Fibroblast of the aortic adventitia (primary cell): ENCODE results near the gene ANK2. TPM values are rescaled to one million over a fixed set of nuclear protein-coding genes. Genes with fewer than 3 reads are reported as not detected.

Experiments
- DNase-seq: peaks from one replicate; pipeline ENCODE4 v3.0.0-alpha.2; 2010; ENCODE audit warnings: low read depth
- H3K4me3 ChIP-seq: 2 replicates; pipeline ENCODE4 v1.5.1; 2011; ENCODE audit warnings: low read depth, mild to moderate bottlenecking, control low read depth, low read length, moderate library complexity
- total RNA-seq: library from RNA; depleted of rRNA; stranded (reverse); fragments of >200 nt; gene quantifications from 2 replicates; pipeline ENCODE4 v1.2.3, GENCODE V29; 2012; ENCODE audit warnings: low replicate concordance
- TF ChIP-seq, protein P1 (sequence below): IDR thresholded peaks from 2 replicates; pipeline ENCODE4 v1.5.1; 2011; ENCODE audit warnings: mild to moderate bottlenecking, low read length, control low read depth, inconsistent platforms; ENCODE audit not compliant: insufficient read depth

ANK2 gene
- total RNA-seq, 1 donor, result 200 TPM

DNA sequence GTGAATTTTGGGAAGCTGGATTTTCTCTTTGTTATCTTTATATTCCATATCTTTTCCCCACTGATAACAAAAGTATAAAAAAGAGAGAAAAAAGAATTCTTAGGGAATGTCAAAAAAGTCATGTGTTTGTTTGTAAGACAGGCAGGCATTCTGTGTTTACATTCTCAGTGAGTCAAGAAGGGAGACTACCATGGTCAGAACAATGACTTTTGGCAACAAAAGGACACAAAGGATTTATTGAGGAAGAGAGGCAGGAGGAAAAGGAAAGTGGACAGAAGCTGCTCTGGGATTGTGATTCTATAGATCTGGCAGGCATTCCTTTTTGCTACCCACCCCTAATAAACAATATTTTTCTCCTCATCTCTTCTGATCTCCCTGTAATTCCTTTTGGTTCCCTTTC, 5.9 kb upstream of the ANK2 start:
- peak; percentile 12 for DNase-seq
- no peak overlapping the region for H3K4me3 ChIP-seq
- TF ChIP-seq, protein P1, sequence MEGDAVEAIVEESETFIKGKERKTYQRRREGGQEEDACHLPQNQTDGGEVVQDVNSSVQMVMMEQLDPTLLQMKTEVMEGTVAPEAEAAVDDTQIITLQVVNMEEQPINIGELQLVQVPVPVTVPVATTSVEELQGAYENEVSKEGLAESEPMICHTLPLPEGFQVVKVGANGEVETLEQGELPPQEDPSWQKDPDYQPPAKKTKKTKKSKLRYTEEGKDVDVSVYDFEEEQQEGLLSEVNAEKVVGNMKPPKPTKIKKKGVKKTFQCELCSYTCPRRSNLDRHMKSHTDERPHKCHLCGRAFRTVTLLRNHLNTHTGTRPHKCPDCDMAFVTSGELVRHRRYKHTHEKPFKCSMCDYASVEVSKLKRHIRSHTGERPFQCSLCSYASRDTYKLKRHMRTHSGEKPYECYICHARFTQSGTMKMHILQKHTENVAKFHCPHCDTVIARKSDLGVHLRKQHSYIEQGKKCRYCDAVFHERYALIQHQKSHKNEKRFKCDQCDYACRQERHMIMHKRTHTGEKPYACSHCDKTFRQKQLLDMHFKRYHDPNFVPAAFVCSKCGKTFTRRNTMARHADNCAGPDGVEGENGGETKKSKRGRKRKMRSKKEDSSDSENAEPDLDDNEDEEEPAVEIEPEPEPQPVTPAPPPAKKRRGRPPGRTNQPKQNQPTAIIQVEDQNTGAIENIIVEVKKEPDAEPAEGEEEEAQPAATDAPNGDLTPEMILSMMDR, result no peak

DNA sequence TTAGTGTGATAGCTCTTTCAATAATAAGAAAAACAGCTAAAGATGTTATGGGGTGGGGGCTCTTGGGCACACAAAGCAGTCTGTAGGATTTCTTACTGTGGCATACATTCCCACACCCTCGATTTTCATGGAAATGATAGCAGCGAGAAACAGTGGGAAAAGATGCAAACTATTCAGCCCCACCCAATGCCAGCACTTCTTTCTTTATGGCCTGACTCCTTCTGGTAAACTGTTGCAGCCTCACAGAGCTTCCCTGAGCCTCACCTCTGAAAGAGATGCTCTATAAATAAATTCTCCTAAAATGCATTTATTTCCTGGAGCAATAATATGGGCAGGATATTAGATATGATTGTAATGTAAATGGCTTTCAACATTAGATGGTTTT, 910 bp downstream of the ANK2 start:
- no peak for DNase-seq
- H3K4me3 ChIP-seq, result no peak overlapping the region
- TF ChIP-seq, protein P1, result no peak

DNA sequence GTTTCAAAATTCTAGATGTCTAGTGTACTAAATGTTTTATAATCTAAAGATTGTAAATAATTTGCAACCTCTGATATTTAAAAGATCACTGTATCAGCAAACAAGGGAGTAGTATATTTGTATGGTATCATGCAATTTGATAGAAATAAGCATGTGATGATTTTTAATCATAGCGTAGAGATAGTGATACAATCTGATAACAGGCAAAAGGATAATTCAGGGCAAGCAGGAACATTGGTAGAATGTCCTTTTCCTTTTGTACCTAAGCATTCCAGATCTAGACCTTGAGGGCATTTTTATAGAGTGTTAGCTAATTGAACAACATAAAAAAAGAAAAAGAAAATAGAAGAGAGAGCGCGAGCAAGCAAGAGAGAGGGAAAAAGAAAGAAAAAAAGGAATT, 1.4 kb downstream of the ANK2 start:
- no peak for DNase-seq
- no peak overlapping the region for H3K4me3 ChIP-seq
- TF ChIP-seq, protein P1, result no peak

DNA sequence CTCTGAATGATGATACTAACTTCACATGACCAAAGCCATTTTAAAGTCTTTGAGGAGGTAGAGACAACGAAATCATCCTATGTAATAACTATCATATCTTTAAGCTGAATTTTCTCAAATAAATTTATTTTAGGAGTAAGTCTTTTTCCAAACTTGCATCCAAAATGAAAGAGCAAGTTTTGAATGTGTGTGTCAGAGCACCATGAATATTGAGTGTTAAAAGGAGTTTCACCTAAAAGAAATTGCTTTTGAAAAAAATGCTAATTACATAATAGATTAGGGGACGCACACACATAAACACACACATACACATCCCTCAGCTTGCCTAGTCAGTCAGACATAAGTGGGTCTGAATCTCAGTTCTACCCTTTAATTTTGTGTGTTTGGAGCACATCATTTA, 1.9 kb downstream of the ANK2 start:
- TF ChIP-seq, protein P1, result no peak
- no peak for DNase-seq
- H3K4me3 ChIP-seq, result no peak overlapping the region

DNA sequence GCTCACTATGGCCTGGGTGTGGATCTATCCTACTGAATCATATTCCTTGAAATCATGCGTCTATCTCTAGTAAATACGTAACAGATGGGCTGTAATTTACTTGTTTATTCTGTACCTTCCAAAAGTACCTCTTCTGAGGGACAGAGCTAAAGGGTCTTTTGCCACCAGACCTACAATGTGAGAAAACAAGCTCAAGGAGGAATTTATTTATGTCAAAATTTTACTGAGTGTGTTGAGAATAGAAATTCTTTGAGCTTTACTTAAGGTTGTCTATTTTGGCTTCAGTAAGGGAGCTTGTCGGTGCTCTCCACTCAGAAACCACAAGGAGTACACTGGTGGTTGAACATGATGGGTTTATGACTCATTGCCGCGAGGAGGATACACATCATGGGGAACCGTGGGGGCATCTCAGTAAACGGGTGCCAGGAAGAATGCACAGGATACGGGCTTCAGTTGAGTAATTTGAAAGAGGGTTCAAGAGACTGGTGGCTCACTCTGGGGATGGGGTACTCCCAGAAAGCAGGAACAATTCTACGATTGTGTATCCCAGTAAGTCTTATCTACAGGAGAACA, 3.0 kb downstream of the ANK2 start:
- DNase-seq, result peak; percentile 16
- TF ChIP-seq, protein P1, result no peak
- no peak overlapping the region for H3K4me3 ChIP-seq

DNA sequence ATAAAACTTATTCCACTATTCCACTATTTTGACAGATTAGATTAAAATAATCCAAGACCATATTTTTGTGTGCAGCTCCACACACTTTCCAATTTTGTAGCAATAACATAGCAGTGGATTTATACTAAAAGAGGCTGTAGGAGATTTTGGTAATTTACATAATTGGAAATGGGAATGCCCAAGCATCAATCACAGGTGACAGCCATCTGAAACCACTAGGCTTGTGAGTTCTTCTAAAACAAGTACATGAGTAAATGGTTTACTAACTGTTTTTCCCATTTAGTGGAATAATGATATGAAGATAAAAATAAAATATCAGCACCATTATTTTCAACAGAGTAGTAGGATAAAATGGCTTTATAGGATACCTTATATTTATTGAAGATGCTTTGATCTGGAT, 4.4 kb downstream of the ANK2 start:
- TF ChIP-seq, protein P1, result no peak
- no peak overlapping the region for H3K4me3 ChIP-seq
- DNase-seq, result no peak

DNA sequence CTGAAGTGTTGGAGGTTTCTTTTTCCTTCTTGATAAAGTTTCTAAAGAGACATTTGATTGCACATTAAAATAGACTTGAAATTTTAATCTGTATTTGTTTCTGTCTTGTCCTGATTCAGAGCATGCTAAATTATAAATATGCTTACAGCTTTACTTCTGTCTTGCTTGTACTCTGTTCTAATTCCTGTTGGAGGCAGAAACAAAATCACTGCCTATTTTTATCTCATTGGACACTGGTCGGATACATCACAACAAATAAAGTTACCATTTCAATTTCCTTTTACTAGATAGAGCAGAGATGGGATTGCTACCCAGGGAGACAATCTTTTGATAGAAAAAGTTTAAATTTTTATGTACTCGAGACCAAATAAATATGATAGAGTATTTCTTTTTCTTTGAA, 6.9 kb downstream of the ANK2 start:
- TF ChIP-seq, protein P1, result no peak
- no peak overlapping the region for H3K4me3 ChIP-seq
- no peak for DNase-seq
